HEK293 (cell line): ENCODE data around the gene CEP55.

Experiments
- GFI1B ChIP-seq: fragments of 450-650 bp; formaldehyde crosslinking; IDR thresholded peaks from 2 replicates; pipeline ENCODE4 v1.5.1; 2016; ENCODE audit warnings: missing biosample characterization, missing genetic modification characterization
- GLI2 ChIP-seq: fragments of 450-650 bp; formaldehyde crosslinking; IDR thresholded peaks from 2 replicates; pipeline ENCODE4; 2017; ENCODE audit warnings: missing biosample characterization, missing genetic modification characterization, low read depth, borderline replicate concordance
- PATZ1 ChIP-seq: fragments of 450-650 bp; formaldehyde crosslinking; IDR thresholded peaks from 2 replicates; pipeline ENCODE4 v1.5.1; 2016; ENCODE audit warnings: missing biosample characterization, missing genetic modification characterization
- PRDM10 ChIP-seq: fragments of 450-650 bp; formaldehyde crosslinking; IDR thresholded peaks from 2 replicates; pipeline ENCODE4 v1.5.1; 2016; ENCODE audit warnings: missing biosample characterization, missing genetic modification characterization
- SP3 ChIP-seq: fragments of 450-650 bp; formaldehyde crosslinking; IDR thresholded peaks from 2 replicates; pipeline ENCODE4 v1.5.1; 2016; ENCODE audit warnings: missing biosample characterization, missing genetic modification characterization
- ZIC2 ChIP-seq: fragments of 450-650 bp; formaldehyde crosslinking; IDR thresholded peaks from 2 replicates; pipeline ENCODE4 v1.5.1; 2016; ENCODE audit warnings: missing biosample characterization, missing genetic modification characterization
- ZNF121 ChIP-seq: fragments of 450-650 bp; formaldehyde crosslinking; IDR thresholded peaks from 2 replicates; pipeline ENCODE4 v1.5.1; 2016; ENCODE audit warnings: missing biosample characterization, missing genetic modification characterization
- ZNF133 ChIP-seq: fragments of 450-650 bp; formaldehyde crosslinking; IDR thresholded peaks from 2 replicates; pipeline ENCODE4 v1.5.1; 2016; ENCODE audit warnings: missing biosample characterization, missing genetic modification characterization
- ZNF2 ChIP-seq: fragments of 450-650 bp; formaldehyde crosslinking; IDR thresholded peaks from 2 replicates; pipeline ENCODE4 v1.5.1; 2016; ENCODE audit warnings: missing biosample characterization, missing genetic modification characterization
- ZNF311 ChIP-seq: fragments of 450-650 bp; formaldehyde crosslinking; IDR thresholded peaks from 2 replicates; pipeline ENCODE4 v1.5.1; 2017; ENCODE audit warnings: missing biosample characterization, missing genetic modification characterization, borderline replicate concordance
- ZNF48 ChIP-seq: fragments of 450-650 bp; formaldehyde crosslinking; IDR thresholded peaks from 2 replicates; pipeline ENCODE4 v1.5.1; 2016; ENCODE audit warnings: missing biosample characterization, missing genetic modification characterization
- ZNF621 ChIP-seq: fragments of 450-650 bp; formaldehyde crosslinking; IDR thresholded peaks from 2 replicates; pipeline ENCODE4 v1.5.1; 2017; ENCODE audit warnings: missing biosample characterization, missing genetic modification characterization
- ZNF704 ChIP-seq: fragments of 450-650 bp; formaldehyde crosslinking; IDR thresholded peaks from 2 replicates; pipeline ENCODE4 v1.5.1; 2016; ENCODE audit warnings: missing biosample characterization, missing genetic modification characterization
- ZNF792 ChIP-seq: fragments of 450-650 bp; formaldehyde crosslinking; IDR thresholded peaks from 2 replicates; pipeline ENCODE4 v1.5.1; 2016; ENCODE audit warnings: missing biosample characterization, missing genetic modification characterization
- ZNF837 ChIP-seq: fragments of 450-650 bp; formaldehyde crosslinking; IDR thresholded peaks from 2 replicates; pipeline ENCODE4 v1.5.1; 2016; ENCODE audit warnings: missing biosample characterization, missing genetic modification characterization
- ZNF843 ChIP-seq: fragments of 450-650 bp; formaldehyde crosslinking; IDR thresholded peaks from 2 replicates; pipeline ENCODE4 v1.5.1; 2016; ENCODE audit warnings: missing biosample characterization, missing genetic modification characterization
- ZSCAN5A ChIP-seq: fragments of 450-650 bp; formaldehyde crosslinking; IDR thresholded peaks from 2 replicates; pipeline ENCODE4 v1.5.1; 2016; ENCODE audit warnings: missing biosample characterization, missing genetic modification characterization
- TF ChIP-seq, protein P1 (sequence below): fragments of 450-650 bp; formaldehyde crosslinking; IDR thresholded peaks from 2 replicates; pipeline ENCODE4 v1.5.1; 2016; ENCODE audit warnings: missing biosample characterization, missing genetic modification characterization
- TF ChIP-seq, protein P2 (sequence below): fragments of 450-650 bp; formaldehyde crosslinking; IDR thresholded peaks from 2 replicates; pipeline ENCODE4 v1.5.1; 2017; ENCODE audit warnings: missing biosample characterization, missing genetic modification characterization
- TF ChIP-seq, protein P3 (sequence below): fragments of 450-650 bp; formaldehyde crosslinking; IDR thresholded peaks from 2 replicates; pipeline ENCODE4 v1.5.1; 2016; ENCODE audit warnings: missing biosample characterization, missing genetic modification characterization, borderline replicate concordance

CEP55 gene

DNA sequence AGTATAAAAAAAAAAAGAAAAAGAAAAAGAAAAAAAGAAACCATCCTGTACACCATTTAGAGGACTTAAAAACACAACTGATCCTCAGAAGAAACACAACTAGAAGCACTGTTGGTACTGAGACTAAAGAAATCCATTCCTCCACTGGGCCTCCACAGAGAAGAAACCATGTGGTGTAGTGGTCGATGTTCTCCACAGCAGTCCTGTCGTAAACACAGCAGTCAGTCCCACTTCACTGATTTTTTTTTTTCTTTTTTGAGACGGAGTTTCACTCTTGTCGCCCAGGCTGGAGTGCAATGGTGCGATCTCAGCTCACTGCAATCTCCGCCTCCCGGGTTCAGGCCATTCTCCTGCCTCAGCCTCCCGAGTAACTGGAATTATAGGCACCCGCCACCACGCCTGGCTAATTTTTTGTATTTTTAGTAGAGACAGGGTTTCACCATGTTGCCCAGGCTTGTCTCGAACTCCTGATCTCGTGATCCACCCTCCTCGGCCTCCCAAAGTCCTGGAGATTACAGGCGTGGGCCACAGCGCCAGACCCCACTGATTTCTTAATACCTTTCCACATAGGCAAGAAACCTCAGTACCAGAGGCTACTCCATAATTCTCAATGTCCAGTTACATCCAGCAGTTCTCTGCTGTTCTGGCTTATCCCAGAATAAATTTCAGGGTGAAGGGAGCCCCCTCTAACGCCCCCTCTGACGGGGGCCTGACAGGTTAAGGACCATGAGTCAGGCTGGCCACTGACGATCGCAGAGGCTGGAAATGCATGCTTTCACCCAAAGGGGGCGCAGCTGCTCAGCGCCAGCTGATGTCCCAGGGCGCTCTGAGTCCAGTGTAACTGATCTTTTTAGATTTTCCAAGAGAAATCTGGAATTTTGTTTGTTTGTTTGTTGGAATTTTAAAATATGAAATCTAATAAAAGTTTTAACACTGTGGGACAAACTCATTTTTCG, 45.3 kb downstream of the CEP55 start (continued):
- no peak for TF ChIP-seq ZNF704 (tag by site-specific recombination)
- TF ChIP-seq, protein P1, sequence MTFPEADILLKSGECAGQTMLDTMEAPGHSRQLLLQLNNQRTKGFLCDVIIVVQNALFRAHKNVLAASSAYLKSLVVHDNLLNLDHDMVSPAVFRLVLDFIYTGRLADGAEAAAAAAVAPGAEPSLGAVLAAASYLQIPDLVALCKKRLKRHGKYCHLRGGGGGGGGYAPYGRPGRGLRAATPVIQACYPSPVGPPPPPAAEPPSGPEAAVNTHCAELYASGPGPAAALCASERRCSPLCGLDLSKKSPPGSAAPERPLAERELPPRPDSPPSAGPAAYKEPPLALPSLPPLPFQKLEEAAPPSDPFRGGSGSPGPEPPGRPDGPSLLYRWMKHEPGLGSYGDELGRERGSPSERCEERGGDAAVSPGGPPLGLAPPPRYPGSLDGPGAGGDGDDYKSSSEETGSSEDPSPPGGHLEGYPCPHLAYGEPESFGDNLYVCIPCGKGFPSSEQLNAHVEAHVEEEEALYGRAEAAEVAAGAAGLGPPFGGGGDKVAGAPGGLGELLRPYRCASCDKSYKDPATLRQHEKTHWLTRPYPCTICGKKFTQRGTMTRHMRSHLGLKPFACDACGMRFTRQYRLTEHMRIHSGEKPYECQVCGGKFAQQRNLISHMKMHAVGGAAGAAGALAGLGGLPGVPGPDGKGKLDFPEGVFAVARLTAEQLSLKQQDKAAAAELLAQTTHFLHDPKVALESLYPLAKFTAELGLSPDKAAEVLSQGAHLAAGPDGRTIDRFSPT (tag by site-specific recombination) = no peak
- TF ChIP-seq ZNF133 (tag by site-specific recombination) = no peak
- peak; percentile 26; the same call in 1 of the 2 replicates for TF ChIP-seq SP3 (tag by site-specific recombination)
- TF ChIP-seq ZNF121 (tag by site-specific recombination) = peak; percentile 81
- no peak for TF ChIP-seq GFI1B
- TF ChIP-seq ZSCAN5A (tag by site-specific recombination) = no peak
- TF ChIP-seq PATZ1 (tag by site-specific recombination) = peak; percentile 40
- TF ChIP-seq ZIC2 (tag by site-specific recombination) = peak; percentile 95
- TF ChIP-seq ZNF2 (tag by site-specific recombination) = peak; percentile 82
- no peak for TF ChIP-seq ZNF48 (tag by site-specific recombination)
- no peak for TF ChIP-seq ZNF837 (tag by site-specific recombination)
- TF ChIP-seq PRDM10 (tag by site-specific recombination) = no peak
- TF ChIP-seq ZNF621 (tag by site-specific recombination) = no peak
- no peak for TF ChIP-seq ZNF792 (tag by site-specific recombination)
- TF ChIP-seq, protein P2, sequence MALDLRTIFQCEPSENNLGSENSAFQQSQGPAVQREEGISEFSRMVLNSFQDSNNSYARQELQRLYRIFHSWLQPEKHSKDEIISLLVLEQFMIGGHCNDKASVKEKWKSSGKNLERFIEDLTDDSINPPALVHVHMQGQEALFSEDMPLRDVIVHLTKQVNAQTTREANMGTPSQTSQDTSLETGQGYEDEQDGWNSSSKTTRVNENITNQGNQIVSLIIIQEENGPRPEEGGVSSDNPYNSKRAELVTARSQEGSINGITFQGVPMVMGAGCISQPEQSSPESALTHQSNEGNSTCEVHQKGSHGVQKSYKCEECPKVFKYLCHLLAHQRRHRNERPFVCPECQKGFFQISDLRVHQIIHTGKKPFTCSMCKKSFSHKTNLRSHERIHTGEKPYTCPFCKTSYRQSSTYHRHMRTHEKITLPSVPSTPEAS = no peak
- no peak for TF ChIP-seq GLI2 (tag by site-specific recombination)
- TF ChIP-seq ZNF843 (tag by site-specific recombination) = no peak
- TF ChIP-seq, protein P3, sequence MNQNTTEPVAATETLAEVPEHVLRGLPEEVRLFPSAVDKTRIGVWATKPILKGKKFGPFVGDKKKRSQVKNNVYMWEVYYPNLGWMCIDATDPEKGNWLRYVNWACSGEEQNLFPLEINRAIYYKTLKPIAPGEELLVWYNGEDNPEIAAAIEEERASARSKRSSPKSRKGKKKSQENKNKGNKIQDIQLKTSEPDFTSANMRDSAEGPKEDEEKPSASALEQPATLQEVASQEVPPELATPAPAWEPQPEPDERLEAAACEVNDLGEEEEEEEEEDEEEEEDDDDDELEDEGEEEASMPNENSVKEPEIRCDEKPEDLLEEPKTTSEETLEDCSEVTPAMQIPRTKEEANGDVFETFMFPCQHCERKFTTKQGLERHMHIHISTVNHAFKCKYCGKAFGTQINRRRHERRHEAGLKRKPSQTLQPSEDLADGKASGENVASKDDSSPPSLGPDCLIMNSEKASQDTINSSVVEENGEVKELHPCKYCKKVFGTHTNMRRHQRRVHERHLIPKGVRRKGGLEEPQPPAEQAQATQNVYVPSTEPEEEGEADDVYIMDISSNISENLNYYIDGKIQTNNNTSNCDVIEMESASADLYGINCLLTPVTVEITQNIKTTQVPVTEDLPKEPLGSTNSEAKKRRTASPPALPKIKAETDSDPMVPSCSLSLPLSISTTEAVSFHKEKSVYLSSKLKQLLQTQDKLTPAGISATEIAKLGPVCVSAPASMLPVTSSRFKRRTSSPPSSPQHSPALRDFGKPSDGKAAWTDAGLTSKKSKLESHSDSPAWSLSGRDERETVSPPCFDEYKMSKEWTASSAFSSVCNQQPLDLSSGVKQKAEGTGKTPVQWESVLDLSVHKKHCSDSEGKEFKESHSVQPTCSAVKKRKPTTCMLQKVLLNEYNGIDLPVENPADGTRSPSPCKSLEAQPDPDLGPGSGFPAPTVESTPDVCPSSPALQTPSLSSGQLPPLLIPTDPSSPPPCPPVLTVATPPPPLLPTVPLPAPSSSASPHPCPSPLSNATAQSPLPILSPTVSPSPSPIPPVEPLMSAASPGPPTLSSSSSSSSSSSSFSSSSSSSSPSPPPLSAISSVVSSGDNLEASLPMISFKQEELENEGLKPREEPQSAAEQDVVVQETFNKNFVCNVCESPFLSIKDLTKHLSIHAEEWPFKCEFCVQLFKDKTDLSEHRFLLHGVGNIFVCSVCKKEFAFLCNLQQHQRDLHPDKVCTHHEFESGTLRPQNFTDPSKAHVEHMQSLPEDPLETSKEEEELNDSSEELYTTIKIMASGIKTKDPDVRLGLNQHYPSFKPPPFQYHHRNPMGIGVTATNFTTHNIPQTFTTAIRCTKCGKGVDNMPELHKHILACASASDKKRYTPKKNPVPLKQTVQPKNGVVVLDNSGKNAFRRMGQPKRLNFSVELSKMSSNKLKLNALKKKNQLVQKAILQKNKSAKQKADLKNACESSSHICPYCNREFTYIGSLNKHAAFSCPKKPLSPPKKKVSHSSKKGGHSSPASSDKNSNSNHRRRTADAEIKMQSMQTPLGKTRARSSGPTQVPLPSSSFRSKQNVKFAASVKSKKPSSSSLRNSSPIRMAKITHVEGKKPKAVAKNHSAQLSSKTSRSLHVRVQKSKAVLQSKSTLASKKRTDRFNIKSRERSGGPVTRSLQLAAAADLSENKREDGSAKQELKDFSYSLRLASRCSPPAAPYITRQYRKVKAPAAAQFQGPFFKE (tag by site-specific recombination) = no peak
- no peak for TF ChIP-seq ZNF311
- TF ChIP-seq, all 188 proteins: peak for 9
